Ishikawa (cell line): ENCODE measurements around the gene C17orf50.

Experiments used
- CEBPB ChIP-seq: IDR thresholded peaks from 2 replicates; pipeline ENCODE4 v1.6.1; 2012
- CREB1 ChIP-seq: IDR thresholded peaks from 2 replicates; pipeline ENCODE4 v1.6.1; 2012; ENCODE audit warnings: low read depth
- EGR1 ChIP-seq: IDR thresholded peaks from 2 replicates; pipeline ENCODE4 v1.6.1; 2012
- EP300 ChIP-seq: IDR thresholded peaks from 2 replicates; pipeline ENCODE4 v1.6.1; 2012; ENCODE audit warnings: borderline replicate concordance
- FOXM1 ChIP-seq: IDR thresholded peaks from 2 replicates; pipeline ENCODE4 v1.6.1; 2012; ENCODE audit warnings: low read depth, borderline replicate concordance
- NFIC ChIP-seq: IDR thresholded peaks from 2 replicates; pipeline ENCODE4 v1.6.1; 2012
- RAD21 ChIP-seq: IDR thresholded peaks from 2 replicates; pipeline ENCODE4 v1.6.1; 2012; ENCODE audit warnings: low read depth
- TAF1 ChIP-seq: IDR thresholded peaks from 2 replicates; pipeline ENCODE4 v1.6.1; 2012; ENCODE audit warnings: low read depth, mild to moderate bottlenecking
- TCF12 ChIP-seq: IDR thresholded peaks from 2 replicates; pipeline ENCODE4 v1.6.1; 2012; ENCODE audit warnings: low read depth
- TEAD4 ChIP-seq: IDR thresholded peaks from 2 replicates; pipeline ENCODE4 v1.6.1; 2012
- YY1 ChIP-seq: IDR thresholded peaks from 2 replicates; pipeline ENCODE4 v1.6.1; 2012; ENCODE audit warnings: low read depth
- ZBTB7A ChIP-seq: IDR thresholded peaks from 2 replicates; pipeline ENCODE4 v1.6.1; 2012; ENCODE audit warnings: low read depth
- TF ChIP-seq, protein P1 (sequence below): IDR thresholded peaks from 2 replicates; pipeline ENCODE4 v1.6.1; 2012
- TF ChIP-seq, protein P2 (sequence below): IDR thresholded peaks from 2 replicates; pipeline ENCODE4 v1.6.1; 2012; ENCODE audit warnings: low read depth, mild to moderate bottlenecking
- TF ChIP-seq, protein P3 (sequence below): IDR thresholded peaks from 2 replicates; pipeline ENCODE4 v1.6.1; 2012

Gene C17orf50

DNA sequence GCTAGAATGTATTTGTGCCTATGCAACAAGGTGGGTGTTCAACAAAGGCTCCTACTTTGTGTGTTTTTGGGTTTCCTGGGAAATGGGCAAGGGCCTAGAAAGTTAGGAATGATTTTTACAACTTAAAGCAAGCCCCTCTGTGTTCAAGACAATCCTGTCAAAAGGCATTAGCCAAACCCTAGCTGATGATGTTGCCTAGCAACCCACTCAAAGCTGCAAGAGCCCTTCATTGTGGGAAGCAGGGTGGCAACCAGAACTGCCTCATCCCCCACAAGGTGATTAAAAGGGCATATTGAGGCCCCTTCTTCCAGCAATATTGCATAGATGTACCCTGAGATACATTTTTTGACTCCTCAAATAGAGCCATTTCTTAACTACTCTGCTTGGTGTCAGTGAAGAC is 45.3 kb upstream of the C17orf50 start:
- TF ChIP-seq ZBTB7A (no peak), EGR1 (no peak), TAF1 (no peak), YY1 (no peak), CEBPB (no peak), CREB1 (no peak), NFIC (no peak), TEAD4 (no peak), RAD21 (no peak), EP300 (no peak), TCF12 (no peak), FOXM1 (no peak)
- TF ChIP-seq, protein P1, sequence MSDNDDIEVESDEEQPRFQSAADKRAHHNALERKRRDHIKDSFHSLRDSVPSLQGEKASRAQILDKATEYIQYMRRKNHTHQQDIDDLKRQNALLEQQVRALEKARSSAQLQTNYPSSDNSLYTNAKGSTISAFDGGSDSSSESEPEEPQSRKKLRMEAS, result no peak
- TF ChIP-seq, protein P2, sequence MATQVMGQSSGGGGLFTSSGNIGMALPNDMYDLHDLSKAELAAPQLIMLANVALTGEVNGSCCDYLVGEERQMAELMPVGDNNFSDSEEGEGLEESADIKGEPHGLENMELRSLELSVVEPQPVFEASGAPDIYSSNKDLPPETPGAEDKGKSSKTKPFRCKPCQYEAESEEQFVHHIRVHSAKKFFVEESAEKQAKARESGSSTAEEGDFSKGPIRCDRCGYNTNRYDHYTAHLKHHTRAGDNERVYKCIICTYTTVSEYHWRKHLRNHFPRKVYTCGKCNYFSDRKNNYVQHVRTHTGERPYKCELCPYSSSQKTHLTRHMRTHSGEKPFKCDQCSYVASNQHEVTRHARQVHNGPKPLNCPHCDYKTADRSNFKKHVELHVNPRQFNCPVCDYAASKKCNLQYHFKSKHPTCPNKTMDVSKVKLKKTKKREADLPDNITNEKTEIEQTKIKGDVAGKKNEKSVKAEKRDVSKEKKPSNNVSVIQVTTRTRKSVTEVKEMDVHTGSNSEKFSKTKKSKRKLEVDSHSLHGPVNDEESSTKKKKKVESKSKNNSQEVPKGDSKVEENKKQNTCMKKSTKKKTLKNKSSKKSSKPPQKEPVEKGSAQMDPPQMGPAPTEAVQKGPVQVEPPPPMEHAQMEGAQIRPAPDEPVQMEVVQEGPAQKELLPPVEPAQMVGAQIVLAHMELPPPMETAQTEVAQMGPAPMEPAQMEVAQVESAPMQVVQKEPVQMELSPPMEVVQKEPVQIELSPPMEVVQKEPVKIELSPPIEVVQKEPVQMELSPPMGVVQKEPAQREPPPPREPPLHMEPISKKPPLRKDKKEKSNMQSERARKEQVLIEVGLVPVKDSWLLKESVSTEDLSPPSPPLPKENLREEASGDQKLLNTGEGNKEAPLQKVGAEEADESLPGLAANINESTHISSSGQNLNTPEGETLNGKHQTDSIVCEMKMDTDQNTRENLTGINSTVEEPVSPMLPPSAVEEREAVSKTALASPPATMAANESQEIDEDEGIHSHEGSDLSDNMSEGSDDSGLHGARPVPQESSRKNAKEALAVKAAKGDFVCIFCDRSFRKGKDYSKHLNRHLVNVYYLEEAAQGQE, result no peak
- TF ChIP-seq, protein P3, sequence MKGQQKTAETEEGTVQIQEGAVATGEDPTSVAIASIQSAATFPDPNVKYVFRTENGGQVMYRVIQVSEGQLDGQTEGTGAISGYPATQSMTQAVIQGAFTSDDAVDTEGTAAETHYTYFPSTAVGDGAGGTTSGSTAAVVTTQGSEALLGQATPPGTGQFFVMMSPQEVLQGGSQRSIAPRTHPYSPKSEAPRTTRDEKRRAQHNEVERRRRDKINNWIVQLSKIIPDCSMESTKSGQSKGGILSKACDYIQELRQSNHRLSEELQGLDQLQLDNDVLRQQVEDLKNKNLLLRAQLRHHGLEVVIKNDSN, result no peak

DNA sequence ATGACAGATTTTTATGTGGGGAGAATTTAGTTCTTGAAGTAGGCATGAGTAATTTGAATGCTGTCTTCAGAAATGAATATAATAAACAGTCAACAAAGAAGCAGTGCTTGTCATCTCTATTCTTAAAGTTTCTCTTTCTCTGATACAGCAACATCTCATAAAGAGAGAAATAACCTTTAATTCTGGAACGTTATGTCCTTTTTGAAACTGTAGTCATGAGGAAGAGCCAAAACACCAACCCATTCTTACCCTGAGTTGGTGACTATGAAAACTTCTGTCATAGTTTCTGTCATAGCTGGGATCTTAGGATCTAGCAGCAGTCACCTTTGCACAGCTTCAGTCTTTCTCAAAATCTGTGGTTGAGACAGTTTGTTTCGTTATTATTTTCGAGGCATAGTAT is 44.5 kb upstream of the C17orf50 start:
- no peak for TF ChIP-seq TEAD4
- TF ChIP-seq ZBTB7A, result no peak
- TF ChIP-seq, protein P2, result no peak
- TF ChIP-seq EP300, result no peak
- TF ChIP-seq YY1, result no peak
- no peak for TF ChIP-seq RAD21
- TF ChIP-seq EGR1, result no peak
- TF ChIP-seq TAF1, result no peak
- no peak for TF ChIP-seq NFIC
- no peak for TF ChIP-seq FOXM1
- TF ChIP-seq, protein P1, result no peak
- no peak for TF ChIP-seq CEBPB
- TF ChIP-seq, protein P3, result no peak
- TF ChIP-seq CREB1, result no peak
- TF ChIP-seq TCF12, result no peak

DNA sequence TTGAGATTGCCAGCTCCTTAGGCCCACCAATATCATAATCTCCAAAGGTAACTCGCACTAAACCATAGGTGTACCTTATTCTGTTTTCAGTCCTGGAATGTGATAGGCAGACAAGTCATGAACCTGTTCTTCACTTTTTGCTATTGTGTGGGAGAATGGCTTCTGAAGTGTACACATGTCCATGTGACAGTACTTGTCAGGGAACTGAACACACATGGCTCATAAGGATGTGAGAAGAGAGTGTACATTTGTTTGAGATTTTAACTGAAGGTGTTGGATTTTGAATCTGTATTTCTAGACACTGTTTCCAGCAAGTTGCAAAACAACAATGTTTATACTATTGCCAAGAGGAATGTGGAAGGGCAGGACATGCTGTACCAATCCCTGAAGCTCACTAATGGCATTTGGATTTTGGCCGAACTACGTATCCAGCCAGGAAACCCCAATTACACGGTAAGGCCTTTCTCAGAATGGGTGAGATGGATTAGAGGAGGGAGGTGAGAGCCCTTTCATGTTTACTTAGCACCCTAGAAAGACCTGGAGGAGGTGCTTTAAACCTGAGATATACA is 43.7 kb upstream of the C17orf50 start:
- TF ChIP-seq ZBTB7A (no peak), TAF1 (no peak), RAD21 (no peak), CREB1 (no peak), CEBPB (no peak), TCF12 (no peak), TEAD4 (no peak), EGR1 (no peak), YY1 (no peak), FOXM1 (no peak), NFIC (no peak), EP300 (no peak)
- TF ChIP-seq, protein P3, result no peak
- TF ChIP-seq, protein P1, result no peak
- TF ChIP-seq, protein P2, result no peak
